GM12878 (cell line): ENCODE measurements around the gene VPS45. TPM values are rescaled to one million over a fixed set of nuclear protein-coding genes. Genes with fewer than 3 reads are reported as not detected.

Experiments
- BACH1 ChIP-seq: fragments of 450-650 bp; IDR thresholded peaks from 2 replicates; pipeline ENCODE4 v1.6.1; 2017; ENCODE audit warnings: mild to moderate bottlenecking, borderline replicate concordance
- GABPA ChIP-seq: IDR thresholded peaks from 2 replicates; pipeline ENCODE4 v1.6.1; 2014; ENCODE audit warnings: antibody characterized with exemption, low read depth, mild to moderate bottlenecking, inconsistent platforms
- IRF3 ChIP-seq: fragments of 450-650 bp; IDR thresholded peaks from 2 replicates; pipeline ENCODE4 v1.6.1; 2014; ENCODE audit warnings: mild to moderate bottlenecking
- MTA2 ChIP-seq: fragments of 450-650 bp; IDR thresholded peaks from 2 replicates; pipeline ENCODE4 v1.6.1; 2016; ENCODE audit warnings: low read depth, mild to moderate bottlenecking, moderate library complexity
- NR2F1 ChIP-seq: fragments of 450-650 bp; conservative IDR thresholded peaks from 2 replicates; pipeline ENCODE4 v1.6.1; 2017; ENCODE audit warnings: mild to moderate bottlenecking
- PAX8 ChIP-seq: fragments of 450-650 bp; IDR thresholded peaks from 2 replicates; pipeline ENCODE4 v1.6.1; 2017; ENCODE audit warnings: mild to moderate bottlenecking, moderate library complexity
- PKNOX1 ChIP-seq: fragments of 450-650 bp; IDR thresholded peaks from 2 replicates; pipeline ENCODE4 v1.6.1; 2016; ENCODE audit warnings: mild to moderate bottlenecking
- RCOR1 ChIP-seq: conservative IDR thresholded peaks from 2 replicates; pipeline ENCODE4 v1.6.1; 2012; ENCODE audit warnings: low read depth, low read length, improper control_type of control experiment
- SKIL ChIP-seq: fragments of 450-650 bp; IDR thresholded peaks from 2 replicates; pipeline ENCODE4 v1.6.1; 2017; ENCODE audit warnings: mild to moderate bottlenecking, low read depth, inconsistent platforms; ENCODE audit not compliant: poor library complexity, severe bottlenecking
- TCF12 ChIP-seq: IDR thresholded peaks from 2 replicates; pipeline ENCODE4 v1.6.1; 2011; ENCODE audit warnings: low read depth, mild to moderate bottlenecking, low read length
- YY1 ChIP-seq: IDR thresholded peaks from 2 replicates; pipeline ENCODE4 v1.6.1; 2011; ENCODE audit warnings: low read depth, mild to moderate bottlenecking, low read length
- ZBED1 ChIP-seq: IDR thresholded peaks from 2 replicates; pipeline ENCODE4 v1.6.1; 2016; ENCODE audit warnings: borderline replicate concordance
- ZBTB4 ChIP-seq: fragments of 450-650 bp; formaldehyde crosslinking; IDR thresholded peaks from 2 replicates; pipeline ENCODE4 v1.4.0; 2022; ENCODE audit warnings: mild to moderate bottlenecking, moderate library complexity
- ZBTB40 ChIP-seq: fragments of 450-650 bp; IDR thresholded peaks from 2 replicates; pipeline ENCODE4 v1.6.1; 2016; ENCODE audit warnings: mild to moderate bottlenecking, moderate library complexity, borderline replicate concordance
- polyA plus RNA-seq, 11 experiments: library from polyadenylated mRNA; depleted of rRNA in 4 of 11; unstranded in 6 of 11; stranded (reverse) in 5 of 11; fragments of >200 nt; fragmentation: Nextera tagmentation in 4 of 11; fragmentation: Illumina TruSeq in 1 of 11; extraction: Ambion mirVana in 4 of 11; extraction: Trizol in 1 of 11; gene quantifications; 1 replicate in 1 of 11; 2 replicates in 10 of 11; pipeline versions ENCODE4 v1.2.1 to v1.2.3, GENCODE V29; 2011 to 2016; ENCODE audit warnings: inconsistent platforms in 2 of 11, missing spikeins in 2 of 11, low read depth in 1 of 11
- total RNA-seq, 4 experiments: library from RNA; depleted of rRNA in 3 of 4; stranded (reverse); fragments of >200 nt in 3 of 4; fragmentation: Illumina TruSeq in 1 of 4; extraction: Trizol in 1 of 4; gene quantifications; 2 replicates each; pipeline versions ENCODE4 v1.2.1 to v1.2.3, GENCODE V29; 2013 to 2021

The VPS45 gene
- total and polyA plus RNA-seq, 10 of the 15 experiments (the other 5 are each of a cell fraction or from before 2014, with no cell fraction given), result 24.4 to 48.7 (median 34.5) TPM

GRCh38 chr1:150151291-150152181 lies 84.0 kb downstream of the VPS45 start (continued):
- TF ChIP-seq ZBTB40 (peak; percentile 71; the same call in 1 of the 2 replicates), NR2F1 (peak; percentile 44; the same call in 1 of the 2 replicates), PAX8 (no peak), RCOR1 (no peak), BACH1 (peak; percentile 75; the same call in 1 of the 2 replicates), YY1 (peak; percentile 64), IRF3 (no peak), PKNOX1 (peak; percentile 81), ZBTB4 (no peak), GABPA (peak; percentile 35; the same call in 1 of the 2 replicates), TCF12 (peak; percentile 45; the same call in 1 of the 2 replicates), SKIL (peak; percentile 79), MTA2 (peak; percentile 35; the same call in 1 of the 2 replicates), ZBED1 (peak; percentile 49; the same call in 1 of the 2 replicates)
